ENCODE results near the gene ZNF385A. TPM values are rescaled to one million over a fixed set of nuclear protein-coding genes. Genes with fewer than 3 reads are reported as not detected.

ZNF385A gene
- total and polyA plus RNA-seq, 8 donors = 8.2 to 19.0 (median 10.7) TPM

DNA sequence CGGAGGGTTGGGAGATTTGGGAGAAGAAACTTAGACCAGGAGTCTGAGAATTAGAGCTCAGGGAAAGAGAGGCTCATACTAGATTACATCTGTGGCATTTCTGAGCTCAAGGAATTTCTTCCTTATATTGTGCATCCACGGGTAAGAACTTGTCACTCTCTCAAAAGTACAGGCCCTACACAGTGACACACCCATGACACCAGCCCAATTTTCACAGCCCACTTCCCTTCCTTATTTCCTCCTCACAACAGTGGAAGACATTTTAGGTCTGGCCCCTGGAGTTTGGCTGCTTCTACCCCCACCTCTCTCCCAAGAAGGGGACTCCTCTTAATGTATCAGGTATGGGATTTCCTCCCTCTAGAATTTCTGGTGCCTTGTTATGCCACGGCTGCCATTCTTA, 9.2 kb upstream of the ZNF385A start:
- Histone ChIP-seq H3K27ac (peak overlapping the region in 1 of 2 donors; percentile 21), H3K4me3 (no peak overlapping the region), H3K9me3 (no peaks in the 10 kb centered on the region), H3K36me3 (peaks cover 4 to 50% of the 10 kb centered on the region in 2 donors), H3K4me1 (peaks cover 4 to 46% of the 10 kb centered on the region in 2 donors), H3K27me3 (no peaks in the 10 kb centered on the region)
- TF ChIP-seq, protein P1, sequence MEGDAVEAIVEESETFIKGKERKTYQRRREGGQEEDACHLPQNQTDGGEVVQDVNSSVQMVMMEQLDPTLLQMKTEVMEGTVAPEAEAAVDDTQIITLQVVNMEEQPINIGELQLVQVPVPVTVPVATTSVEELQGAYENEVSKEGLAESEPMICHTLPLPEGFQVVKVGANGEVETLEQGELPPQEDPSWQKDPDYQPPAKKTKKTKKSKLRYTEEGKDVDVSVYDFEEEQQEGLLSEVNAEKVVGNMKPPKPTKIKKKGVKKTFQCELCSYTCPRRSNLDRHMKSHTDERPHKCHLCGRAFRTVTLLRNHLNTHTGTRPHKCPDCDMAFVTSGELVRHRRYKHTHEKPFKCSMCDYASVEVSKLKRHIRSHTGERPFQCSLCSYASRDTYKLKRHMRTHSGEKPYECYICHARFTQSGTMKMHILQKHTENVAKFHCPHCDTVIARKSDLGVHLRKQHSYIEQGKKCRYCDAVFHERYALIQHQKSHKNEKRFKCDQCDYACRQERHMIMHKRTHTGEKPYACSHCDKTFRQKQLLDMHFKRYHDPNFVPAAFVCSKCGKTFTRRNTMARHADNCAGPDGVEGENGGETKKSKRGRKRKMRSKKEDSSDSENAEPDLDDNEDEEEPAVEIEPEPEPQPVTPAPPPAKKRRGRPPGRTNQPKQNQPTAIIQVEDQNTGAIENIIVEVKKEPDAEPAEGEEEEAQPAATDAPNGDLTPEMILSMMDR (IDR thresholded peaks at IDR 0.05) = no peak
- DNase-seq (peak in 1 of 4 donors; percentile 29), ATAC-seq (peak; percentile 6)
- intact Hi-C loops (cut with DNase I) = no loop called here

GRCh38 chr12:54393207-54393609, 8.7 kb upstream of the ZNF385A start:
- DNase-seq (peak in 1 of 4 donors; percentile 30), ATAC-seq (no peak)
- peaks cover 6 to 46% of the 10 kb centered on the region in 2 donors for H3K4me1 ChIP-seq
- no peaks in the 10 kb centered on the region for H3K27me3 ChIP-seq
- H3K4me3 ChIP-seq = no peak overlapping the region
- H3K9me3 ChIP-seq = no peaks in the 10 kb centered on the region
- peaks cover 4 to 45% of the 10 kb centered on the region in 2 donors for H3K36me3 ChIP-seq
- intact Hi-C loops (cut with DNase I) = no loop called here
- TF ChIP-seq, protein P1 (IDR thresholded peaks at IDR 0.05) = no peak
- no peak overlapping the region for H3K27ac ChIP-seq

DNA sequence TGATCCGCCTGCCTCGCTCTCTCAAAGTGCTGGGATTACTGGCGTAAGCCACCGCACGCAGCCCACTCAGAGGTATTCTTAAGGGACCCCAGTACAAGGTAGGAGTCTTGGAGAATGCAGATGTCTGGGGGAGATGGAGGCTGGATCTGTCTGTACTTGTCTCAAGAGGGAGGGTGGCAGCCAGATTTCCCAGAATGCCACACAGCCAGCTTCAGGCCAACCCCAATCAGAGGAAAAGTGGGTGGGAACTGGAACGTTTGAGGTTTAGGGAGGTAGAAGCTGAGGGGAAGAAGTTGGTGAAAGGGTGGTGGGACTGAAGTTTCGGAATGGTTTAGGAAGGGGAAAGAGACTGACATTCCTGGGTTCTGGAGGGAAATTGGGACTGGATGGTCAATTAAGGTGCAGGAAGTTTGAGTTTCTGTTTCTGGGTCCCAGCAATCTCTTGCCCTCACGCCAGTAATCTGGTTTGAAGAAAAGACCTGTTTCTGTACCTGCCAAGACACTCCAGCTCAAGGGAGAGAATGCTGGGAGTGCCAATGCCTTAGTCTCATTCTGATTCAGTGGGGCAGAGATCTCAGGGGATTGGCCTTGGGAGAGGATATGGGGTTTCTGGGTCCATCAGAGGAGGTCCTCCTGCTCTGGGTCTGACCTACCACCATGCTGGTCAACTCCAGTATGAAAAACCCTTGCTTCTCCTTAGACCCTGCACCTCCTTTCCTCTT, 8.1 kb upstream of the ZNF385A start:
- H3K36me3 ChIP-seq = peaks cover 4 to 39% of the 10 kb centered on the region in 2 donors
- H3K27ac ChIP-seq = no peak overlapping the region
- peaks cover 8 to 47% of the 10 kb centered on the region in 2 donors for H3K4me1 ChIP-seq
- H3K27me3 ChIP-seq = no peaks in the 10 kb centered on the region
- ATAC-seq = no peak
- peak in 1 of 4 donors; percentile 7 for DNase-seq
- H3K9me3 ChIP-seq = no peaks in the 10 kb centered on the region
- intact Hi-C loops (cut with DNase I) = no loop called here
- TF ChIP-seq, protein P1 (IDR thresholded peaks at IDR 0.05) = no peak
- H3K4me3 ChIP-seq = no peak overlapping the region

DNA sequence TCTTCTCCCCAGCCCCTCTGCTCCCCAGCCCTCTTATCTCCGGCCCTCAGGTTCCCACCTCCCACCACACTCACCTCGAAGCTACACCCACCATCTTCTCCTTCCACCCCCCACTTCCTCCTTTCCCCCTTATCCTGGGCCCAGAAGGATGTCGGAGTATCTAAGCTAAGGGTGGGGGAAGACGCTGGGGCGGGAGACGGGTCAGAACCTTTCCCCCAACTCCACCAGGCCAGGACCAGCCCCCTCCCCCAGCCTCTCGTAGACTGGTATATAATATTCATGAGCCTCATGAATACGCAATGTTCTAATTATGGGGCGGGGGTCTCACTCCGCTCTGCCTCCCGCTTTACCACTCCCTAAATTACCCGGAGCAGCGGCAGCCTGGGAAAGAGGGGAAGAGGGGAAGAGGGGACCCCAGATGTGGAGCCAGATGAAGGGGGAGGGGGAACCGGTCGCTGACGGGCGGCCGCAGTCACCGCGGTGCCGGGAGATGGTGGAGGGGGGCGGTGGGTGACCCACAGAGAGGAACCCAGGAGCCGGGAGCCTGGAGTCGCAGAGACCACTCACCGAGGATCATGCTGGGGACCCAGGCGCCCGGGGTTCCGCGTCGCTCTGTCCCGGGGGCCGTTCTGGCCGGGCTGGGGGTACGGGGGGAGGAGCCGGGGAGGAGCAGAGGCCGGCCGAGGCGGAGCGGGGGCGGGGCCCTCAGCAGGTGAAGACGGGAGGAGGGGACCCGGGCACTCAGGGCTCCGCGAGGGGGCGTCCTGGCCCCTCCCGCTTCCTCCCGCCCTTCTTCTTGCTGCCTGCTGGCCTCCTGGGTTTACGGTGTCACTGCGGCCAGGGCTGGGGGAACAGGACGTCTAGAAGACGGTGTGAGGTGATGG, 6.4 kb upstream of the ZNF385A start:
- ATAC-seq (peak; percentile 65), DNase-seq (peak in 3 of 4 donors; percentile 57 to 86 (median 65))
- intact Hi-C loops (cut with DNase I) = no loop called here
- Histone ChIP-seq H3K27me3 (no peaks in the 10 kb centered on the region), H3K4me3 (peak overlapping the region; percentile 24 to 33), H3K27ac (no peak overlapping the region), H3K9me3 (no peaks in the 10 kb centered on the region), H3K36me3 (peaks cover 0 to 22% of the 10 kb centered on the region in 2 donors), H3K4me1 (peaks cover 8 to 61% of the 10 kb centered on the region in 2 donors)
- TF ChIP-seq, protein P1 (IDR thresholded peaks at IDR 0.05) = no peak

DNA sequence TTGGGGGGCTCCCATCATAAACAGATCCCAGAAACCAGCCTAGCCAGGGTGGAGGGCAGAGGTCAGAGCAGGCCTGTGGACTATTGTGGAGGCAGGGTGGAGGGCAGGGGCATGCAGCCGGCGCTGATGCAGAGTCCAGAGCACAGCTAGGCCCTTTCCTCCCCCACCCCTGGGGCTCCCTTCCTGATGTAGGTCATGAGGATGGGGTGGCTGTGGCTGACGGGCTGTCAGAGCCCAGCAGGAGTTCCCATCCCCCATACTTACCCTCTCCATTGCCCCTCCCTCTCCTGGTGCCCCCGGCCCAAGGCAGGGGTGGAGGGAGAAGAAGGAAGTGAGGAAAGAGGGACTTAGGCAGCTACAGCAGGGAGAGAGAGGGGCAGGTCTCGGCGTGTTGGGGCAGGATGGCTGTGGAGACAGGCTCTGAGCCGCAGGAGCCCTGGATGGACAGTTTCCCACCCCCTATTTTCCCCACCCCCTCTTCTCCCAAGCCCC, 5.7 kb upstream of the ZNF385A start:
- no peak for DNase-seq
- Histone ChIP-seq H3K4me3 (no peak overlapping the region), H3K9me3 (no peaks in the 10 kb centered on the region), H3K27me3 (no peaks in the 10 kb centered on the region), H3K36me3 (peaks cover 0 to 15% of the 10 kb centered on the region in 2 donors), H3K4me1 (peaks cover 8 to 67% of the 10 kb centered on the region in 2 donors), H3K27ac (no peak overlapping the region)
- no peak for ATAC-seq
- TF ChIP-seq, protein P1 (IDR thresholded peaks at IDR 0.05) = no peak
- intact Hi-C loops (cut with DNase I) = no loop called here
